Measurements from ENCODE around the gene MPV17L.
"Not testable (repeated sequence)": the region's sequence is repeated elsewhere in the genome, so short reads cannot be mapped to it uniquely, and the experiment has no call there.

MPV17L gene

GRCh38 chr16:15415511-15415985, 20.0 kb downstream of the MPV17L start:
- CTCF ChIA-PET, result no interaction called here
- no peak for TF ChIP-seq CTCF (IDR thresholded peaks at IDR 0.05; ENCODE audit: control extremely low read depth, extremely low read depth, low read depth, missing control alignments)
- no peak for DNase-seq (ENCODE audit: extremely low spot score)
- POLR2A ChIA-PET, result no interaction called here

- no peak for TF ChIP-seq CTCF (IDR thresholded peaks at IDR 0.05; ENCODE audit: control extremely low read depth, extremely low read depth, low read depth, missing control alignments)
- POLR2A ChIA-PET, result no interaction called here
- CTCF ChIA-PET, result interaction anchor here (0.6 to 0.8 kb wide), 2 partner anchors 10 to 234 kb away, joined by 3 to 4 read pairs; no protein-coding TSS in a partner anchor
- DNase-seq (ENCODE audit: extremely low spot score), result no peak
These were observed 21.6 kb downstream of the MPV17L start for GRCh38 chr16:15417197-15417596.

- no peak for TF ChIP-seq CTCF (IDR thresholded peaks at IDR 0.05; ENCODE audit: control extremely low read depth, extremely low read depth, low read depth, missing control alignments)
- DNase-seq (ENCODE audit: extremely low spot score), result no peak
- POLR2A ChIA-PET, result no interaction called here
- CTCF ChIA-PET, result interaction anchor here (0.8 kb wide), 1 partner anchor 9 kb away, joined by 3 read pairs; no protein-coding TSS in a partner anchor
These were observed 22.7 kb downstream of the MPV17L start for GRCh38 chr16:15418206-15418605.

- POLR2A ChIA-PET; CTCF ChIA-PET; DNase-seq (ENCODE audit: extremely low spot score): not testable (repeated sequence)
These were observed 26.1 kb downstream of the MPV17L start for GRCh38 chr16:15421696-15422095.

GRCh38 chr16:15422222-15422621, 26.7 kb downstream of the MPV17L start:
- no peak for TF ChIP-seq CTCF (IDR thresholded peaks at IDR 0.05; ENCODE audit: control extremely low read depth, extremely low read depth, low read depth, missing control alignments)
- no peak for DNase-seq (ENCODE audit: extremely low spot score)
- ChIA-PET POLR2A (no interaction called here), CTCF (no interaction called here)

GRCh38 chr16:15425861-15426260, 30.3 kb downstream of the MPV17L start:
- CTCF ChIA-PET, result interaction anchor here (1.1 to 1.7 kb wide), 2 partner anchors 125 to 279 kb away, joined by 3 to 4 read pairs; no protein-coding TSS in a partner anchor
- TF ChIP-seq CTCF (IDR thresholded peaks at IDR 0.05; ENCODE audit: control extremely low read depth, extremely low read depth, low read depth, missing control alignments), result no peak
- POLR2A ChIA-PET, result no interaction called here
- no peak for DNase-seq (ENCODE audit: extremely low spot score)

- TF ChIP-seq CTCF (IDR thresholded peaks at IDR 0.05; ENCODE audit: control extremely low read depth, extremely low read depth, low read depth, missing control alignments), result no peak
- ChIA-PET POLR2A (no interaction called here), CTCF (interaction anchor here (1.2 to 1.7 kb wide), 3 partner anchors 39 to 278 kb away, joined by 3 to 4 read pairs (median 3); no protein-coding TSS in a partner anchor)
- DNase-seq (ENCODE audit: extremely low spot score), result no peak
These were observed 31.2 kb downstream of the MPV17L start for GRCh38 chr16:15426796-15427195.
